Caki2 (cell line): Measurements from ENCODE around the gene NOXA1. TPM values are rescaled to one million over a fixed set of nuclear protein-coding genes. Genes with fewer than 3 reads are reported as not detected.
"Not testable (repeated sequence)": the region's sequence is repeated elsewhere in the genome, so short reads cannot be mapped to it uniquely, and the experiment has no call there.

Source experiments
- DNase-seq: peaks from one replicate; pipeline ENCODE4 v3.0.0-alpha.2; 2015; ENCODE audit warnings: low read depth
- in situ Hi-C: cut with HindIII; loops from 2 replicates; pipeline ENCODE4 v1.10.0; 2016; ENCODE audit warnings: low sequenced_read_pairs, low pct_unique_long_range_greater_than_20kb, mixed read lengths
- total RNA-seq: library from RNA; depleted of rRNA; stranded (reverse); fragments of >200 nt; shearing (Covaris generic); gene quantifications from 2 replicates; pipeline ENCODE4 v1.2.3, GENCODE V29; 2014; ENCODE audit warnings: low replicate concordance; rRNA removed

NOXA1 gene, protein sequence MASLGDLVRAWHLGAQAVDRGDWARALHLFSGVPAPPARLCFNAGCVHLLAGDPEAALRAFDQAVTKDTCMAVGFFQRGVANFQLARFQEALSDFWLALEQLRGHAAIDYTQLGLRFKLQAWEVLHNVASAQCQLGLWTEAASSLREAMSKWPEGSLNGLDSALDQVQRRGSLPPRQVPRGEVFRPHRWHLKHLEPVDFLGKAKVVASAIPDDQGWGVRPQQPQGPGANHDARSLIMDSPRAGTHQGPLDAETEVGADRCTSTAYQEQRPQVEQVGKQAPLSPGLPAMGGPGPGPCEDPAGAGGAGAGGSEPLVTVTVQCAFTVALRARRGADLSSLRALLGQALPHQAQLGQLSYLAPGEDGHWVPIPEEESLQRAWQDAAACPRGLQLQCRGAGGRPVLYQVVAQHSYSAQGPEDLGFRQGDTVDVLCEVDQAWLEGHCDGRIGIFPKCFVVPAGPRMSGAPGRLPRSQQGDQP
- 5.1 and 5.5 TPM in 2 replicates for total RNA-seq

DNA sequence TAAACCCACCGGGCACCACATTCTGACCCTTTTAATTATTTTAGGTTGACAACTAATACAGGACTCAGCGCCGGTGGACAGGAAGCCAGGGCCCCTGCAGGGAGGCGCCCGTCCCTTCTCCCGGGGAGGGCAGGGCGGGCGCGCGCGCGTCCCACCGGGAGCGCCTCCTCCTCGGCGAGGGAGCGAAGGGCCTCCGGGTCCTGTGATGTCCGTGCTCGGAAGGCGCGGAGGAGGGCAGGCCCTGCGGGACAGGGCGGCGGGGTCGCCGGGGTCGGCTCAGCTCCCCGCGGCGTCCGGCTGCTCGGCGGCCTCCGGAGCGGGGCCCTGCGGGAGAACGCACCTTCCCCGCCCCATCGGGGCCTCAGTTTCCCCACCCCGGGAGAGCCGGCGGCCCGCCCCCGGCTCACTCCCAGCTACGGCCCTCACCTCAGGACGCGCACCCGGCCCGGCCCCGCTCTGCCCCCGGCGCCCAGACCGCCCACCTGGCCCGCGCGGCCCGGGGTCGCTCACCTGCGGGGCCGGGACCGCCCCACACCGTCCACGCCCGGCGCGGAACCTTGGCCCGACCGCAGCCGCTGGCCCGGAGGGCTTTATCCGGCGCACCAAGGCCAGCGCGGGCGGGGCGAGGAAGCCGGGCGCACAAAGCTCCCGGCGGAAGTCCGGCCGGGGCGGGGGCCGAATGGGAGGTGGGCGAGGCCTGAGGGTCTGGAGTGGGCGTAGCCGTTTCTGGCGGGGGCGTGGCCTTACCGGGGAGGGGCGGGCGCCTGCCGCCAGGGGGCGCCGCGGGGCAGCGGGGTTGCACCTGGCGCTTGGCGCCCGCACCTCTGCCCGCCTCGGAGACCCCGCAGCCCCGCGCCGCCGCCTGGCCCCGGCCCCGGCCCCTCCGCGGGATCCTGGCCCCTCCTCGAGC, at the start of gene NOXA1, which contains the start of gene EXD3:
Gene NOXA1 (plus strand): TSS at position 790 of the 910 bp plus-strand sequence. CDS start 137 bp downstream, outside the sequence.
Gene EXD3 (minus strand): TSS at position 559 of the 910 bp plus-strand sequence. CDS start 27,805 bp downstream, outside the sequence.
- peak; percentile 68 for DNase-seq
- in situ Hi-C loops: no loop called here

- DNase-seq: no peak
- in situ Hi-C loops: no loop called here
Observed at GRCh38 chr9:137373611-137373980, 49.6 kb upstream of the NOXA1 start.

GRCh38 chr9:137374131-137374845, 48.9 kb upstream of the NOXA1 start:
- in situ Hi-C loops: no loop called here
- no peak for DNase-seq

GRCh38 chr9:137375321-137376058, 47.7 kb upstream of the NOXA1 start:
- DNase-seq: no peak
- in situ Hi-C loops: no loop called here

DNA sequence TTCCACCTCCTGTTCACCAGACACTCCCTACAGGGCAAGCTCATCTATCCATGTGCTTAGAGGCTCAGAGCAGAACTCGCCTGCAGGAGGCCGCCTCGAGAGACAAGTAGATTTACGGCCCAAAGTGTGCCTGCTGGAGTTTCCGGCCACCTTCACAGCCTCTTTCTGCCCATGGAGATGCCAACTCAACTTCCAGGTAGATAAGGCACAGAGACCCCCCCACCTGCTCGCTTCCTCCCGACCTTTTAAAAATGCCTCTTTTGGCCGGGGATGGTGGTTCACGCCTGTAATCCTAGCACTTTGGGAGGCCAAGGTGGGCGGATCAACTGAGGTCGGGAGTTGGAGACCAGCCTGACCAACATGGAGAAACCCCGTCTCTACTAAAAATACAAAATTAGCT, 46.8 kb upstream of the NOXA1 start:
- in situ Hi-C loops: no loop called here
- DNase-seq: no peak

GRCh38 chr9:137378688-137379410, 44.3 kb upstream of the NOXA1 start:
- in situ Hi-C loops, DNase-seq: not testable (repeated sequence)

DNA sequence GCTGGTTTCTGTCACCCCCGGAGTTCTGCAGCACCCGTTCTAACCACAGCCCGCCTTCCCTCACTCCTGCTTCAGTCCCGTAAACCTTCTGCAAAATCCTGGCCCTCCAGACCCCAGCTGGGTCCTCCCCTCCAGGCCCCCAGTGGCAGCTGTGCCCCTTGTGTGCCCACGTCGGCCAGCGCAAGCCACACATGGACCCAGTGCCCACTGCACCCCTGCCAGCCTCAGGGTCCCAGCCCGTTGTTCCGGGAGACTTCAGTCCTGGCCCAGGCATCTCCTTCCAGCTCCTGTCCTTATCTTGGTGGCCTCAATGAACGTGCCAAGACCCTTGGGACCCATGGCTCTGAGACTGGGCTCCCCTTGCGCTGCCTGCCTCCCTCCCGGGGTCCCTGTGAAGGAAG, 43.4 kb upstream of the NOXA1 start:
- in situ Hi-C loops: no loop called here
- DNase-seq: no peak

GRCh38 chr9:137380171-137380570, 43.0 kb upstream of the NOXA1 start:
- DNase-seq: no peak
- in situ Hi-C loops: no loop called here

DNA sequence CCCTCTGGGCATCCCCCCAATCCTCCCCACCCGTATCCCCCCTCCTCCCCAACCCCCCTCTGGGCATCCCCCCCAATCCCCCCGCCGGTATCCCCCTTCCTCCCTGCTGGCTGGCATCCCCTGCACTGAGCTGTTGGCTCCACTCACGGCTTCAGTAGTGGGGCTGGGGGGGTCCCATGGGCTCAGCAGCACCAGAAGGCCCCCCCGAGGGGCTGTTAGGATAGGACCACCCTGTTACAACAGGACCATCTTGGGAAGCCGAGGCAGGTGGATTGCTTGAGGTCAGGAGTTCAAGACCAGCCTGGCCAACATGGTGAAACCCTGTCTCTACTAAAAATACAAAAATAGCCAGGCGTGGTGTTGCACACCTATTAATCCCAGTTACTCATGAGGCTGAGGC, 42.6 kb upstream of the NOXA1 start:
- in situ Hi-C loops: no loop called here
- DNase-seq: no peak

DNA sequence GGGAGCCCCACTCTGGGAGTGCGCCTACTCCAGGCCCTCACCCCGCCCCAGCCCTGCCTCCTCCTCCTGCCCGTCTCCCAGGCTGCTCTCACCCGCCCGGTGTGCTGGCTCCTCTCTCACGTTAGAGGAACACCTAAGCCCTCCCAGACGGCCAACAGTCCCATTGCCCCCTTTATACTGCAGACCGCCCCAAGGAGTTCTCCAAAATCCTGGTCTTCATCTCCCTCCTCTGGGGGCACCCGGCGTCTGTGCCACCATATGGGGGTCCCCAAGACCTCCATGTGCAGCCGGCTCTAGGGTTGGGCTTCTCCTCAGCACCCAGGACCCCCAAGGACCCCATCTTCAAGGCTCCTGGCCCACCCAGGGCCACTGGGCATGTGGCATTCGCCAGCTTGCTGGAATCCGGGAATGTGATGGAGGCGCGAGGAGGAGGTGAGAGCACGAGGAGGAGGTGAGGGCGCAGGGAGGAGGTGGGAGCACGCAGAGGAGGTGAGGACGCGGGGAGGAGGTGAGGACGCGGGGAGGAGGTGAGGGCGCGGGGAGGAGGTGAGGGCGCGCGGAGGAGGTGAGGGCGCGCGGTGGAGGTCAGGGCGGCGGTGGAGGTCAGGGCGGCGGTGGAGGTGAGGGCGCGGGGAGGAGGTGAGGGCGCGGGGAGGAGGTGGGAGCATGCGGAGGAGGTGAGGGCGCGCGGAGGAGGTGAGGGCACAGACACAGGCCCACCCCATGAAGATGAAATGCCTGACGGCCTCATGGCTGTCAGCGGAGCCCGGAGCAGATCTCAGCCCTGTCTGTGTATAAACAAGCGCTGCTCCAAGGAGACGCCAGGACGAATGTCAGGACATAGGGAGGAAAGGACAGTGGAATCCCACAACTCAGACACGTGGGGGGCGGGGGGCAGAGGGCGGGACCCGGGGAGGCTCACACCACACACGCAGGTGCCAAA, 41.4 kb upstream of the NOXA1 start:
- in situ Hi-C loops: no loop called here
- no peak for DNase-seq

- in situ Hi-C loops: no loop called here
- no peak for DNase-seq
Observed at GRCh38 chr9:137382444-137383080, 40.6 kb upstream of the NOXA1 start.

DNA sequence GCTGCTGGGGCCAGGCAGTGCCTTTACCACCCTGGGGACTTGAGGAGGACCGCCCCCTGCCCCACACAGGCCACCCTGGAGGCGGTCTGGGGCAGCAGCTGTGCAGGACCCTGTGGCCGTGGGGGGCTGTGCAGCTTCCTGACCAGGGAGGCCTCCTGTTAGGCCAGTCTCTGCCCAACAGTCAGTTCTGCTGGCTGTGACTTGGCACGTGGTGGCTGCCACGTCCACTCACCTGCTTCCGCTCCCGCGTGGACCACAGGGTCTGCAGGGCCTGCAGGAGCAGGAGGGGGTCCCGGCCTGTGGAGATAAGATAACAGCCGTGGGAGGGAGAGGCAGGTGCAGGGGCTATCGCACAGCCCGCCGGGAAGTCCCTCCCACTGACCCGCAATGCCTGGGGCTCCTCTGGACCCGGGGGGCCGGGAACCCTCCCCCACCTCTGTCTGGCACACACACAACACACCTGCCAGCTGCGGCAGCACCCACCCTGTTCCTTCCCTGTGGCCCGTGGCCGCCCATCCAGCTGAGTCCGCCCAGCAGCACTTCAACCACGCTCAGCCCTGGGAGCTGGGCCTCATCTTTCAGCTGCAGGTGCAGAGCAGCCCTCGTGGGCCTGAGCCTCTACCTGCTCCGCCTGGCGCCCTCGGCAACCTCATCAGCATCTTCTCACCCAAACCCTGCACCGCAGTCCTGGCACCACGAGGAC, 40.0 kb upstream of the NOXA1 start:
- in situ Hi-C loops: no loop called here
- DNase-seq: no peak

GRCh38 chr9:137383784-137384756, 39.1 kb upstream of the NOXA1 start:
- in situ Hi-C loops: no loop called here

GRCh38 chr9:137385061-137385655, 38.0 kb upstream of the NOXA1 start:
- in situ Hi-C loops: no loop called here
- DNase-seq: no peak

More at GRCh38 chr9:137383784-137384756, 39.1 kb upstream of the NOXA1 start:
- DNase-seq: no peak
